COR-L47 (cell line): Measurements from ENCODE around the gene COPS8.

ENCODE experiments used
- DNase-seq: peaks from one replicate; lab custom pipeline; 2025; lab: John Stamatoyannopoulos, UW

COPS8 gene

GRCh38 chr2:237064203-237065070 is 21.3 kb upstream of the COPS8 start:
- no peak for DNase-seq

- no peak for DNase-seq
These were observed 20.7 kb upstream of the COPS8 start for GRCh38 chr2:237065071-237065377.

- no peak for DNase-seq
These were observed 19.3 kb upstream of the COPS8 start for GRCh38 chr2:237066396-237066795.

- no peak for DNase-seq
These were observed 17.6 kb upstream of the COPS8 start for GRCh38 chr2:237068005-237068576.

- DNase-seq, result no peak
These were observed 13.4 kb upstream of the COPS8 start for GRCh38 chr2:237072067-237072931.

GRCh38 chr2:237073552-237073951 is 12.1 kb upstream of the COPS8 start:
- no peak for DNase-seq

- no peak for DNase-seq
These were observed 11.3 kb upstream of the COPS8 start for GRCh38 chr2:237074211-237074993.

- DNase-seq, result no peak
These were observed 9.7 kb upstream of the COPS8 start for GRCh38 chr2:237075749-237076599.

- no peak for DNase-seq
These were observed 4.1 kb upstream of the COPS8 start for GRCh38 chr2:237081596-237081995.

- no peak for DNase-seq
These were observed 2.7 kb upstream of the COPS8 start for GRCh38 chr2:237083026-237083425.

GRCh38 chr2:237084444-237084843 is 1.2 kb upstream of the COPS8 start:
- no peak for DNase-seq

GRCh38 chr2:237090906-237091305 is 5.2 kb downstream of the COPS8 start:
- no peak for DNase-seq

GRCh38 chr2:237091779-237092436 is 6.2 kb downstream of the COPS8 start:
- DNase-seq, result no peak

- no peak for DNase-seq
These were observed 6.8 kb downstream of the COPS8 start for GRCh38 chr2:237092506-237092905.

- DNase-seq, result no peak
These were observed 7.5 kb downstream of the COPS8 start for GRCh38 chr2:237092920-237093781.

- DNase-seq, result no peak
These were observed 10.5 kb downstream of the COPS8 start for GRCh38 chr2:237096201-237096600.

- no peak for DNase-seq
These were observed 11.2 kb downstream of the COPS8 start for GRCh38 chr2:237096911-237097310.

GRCh38 chr2:237097326-237097910 is 11.7 kb downstream of the COPS8 start:
- no peak for DNase-seq
